Suppressor macrophage treated with lipopolysaccharide for 1 hour (primary cell): ENCODE results near the gene MLLT10.

Experiments
- DNase-seq, 3 donors: peaks; one replicate each; pipeline ENCODE4 v3.0.0-alpha.2; 2020 to 2022

MLLT10 gene

DNA sequence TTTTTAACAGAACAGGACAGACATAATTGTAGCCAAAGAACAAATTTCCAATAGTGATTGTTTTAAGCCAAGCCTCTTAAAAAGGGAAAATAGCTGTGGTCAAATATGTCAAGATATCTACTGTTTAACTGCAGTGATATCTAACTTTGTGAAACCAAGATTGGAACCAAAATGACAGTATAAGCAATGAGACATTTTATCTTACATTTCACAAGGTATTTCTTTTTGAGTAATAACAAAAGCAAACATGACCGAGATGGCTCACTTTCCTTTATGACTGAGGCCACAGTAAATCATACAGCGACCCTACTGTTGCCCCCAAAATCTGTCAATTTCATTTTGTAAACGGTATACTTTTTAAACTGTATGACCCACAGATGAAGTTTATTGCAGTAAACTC lies 215.8 kb downstream of the MLLT10 start:
- no peak for DNase-seq

DNA sequence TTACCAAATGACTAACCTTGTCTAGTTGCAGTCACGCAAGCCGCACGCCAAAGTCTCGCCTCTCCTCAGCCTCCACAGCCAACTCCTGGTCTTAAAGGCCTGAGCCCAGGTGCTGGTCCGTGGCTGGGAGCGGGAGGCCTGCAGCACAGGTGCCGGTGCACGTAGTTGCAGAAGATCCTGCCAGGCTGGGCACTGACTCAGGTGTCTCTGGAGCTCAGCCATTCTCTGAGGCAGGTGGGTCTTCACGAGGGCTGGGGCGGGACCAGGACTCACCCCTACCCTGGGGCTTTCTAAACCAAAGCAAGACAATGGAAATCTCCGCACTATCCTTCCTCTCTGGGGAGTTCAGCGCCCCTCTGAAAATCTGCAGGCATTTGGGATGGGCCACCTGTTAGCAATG lies 216.4 kb downstream of the MLLT10 start:
- DNase-seq, result no peak

DNA sequence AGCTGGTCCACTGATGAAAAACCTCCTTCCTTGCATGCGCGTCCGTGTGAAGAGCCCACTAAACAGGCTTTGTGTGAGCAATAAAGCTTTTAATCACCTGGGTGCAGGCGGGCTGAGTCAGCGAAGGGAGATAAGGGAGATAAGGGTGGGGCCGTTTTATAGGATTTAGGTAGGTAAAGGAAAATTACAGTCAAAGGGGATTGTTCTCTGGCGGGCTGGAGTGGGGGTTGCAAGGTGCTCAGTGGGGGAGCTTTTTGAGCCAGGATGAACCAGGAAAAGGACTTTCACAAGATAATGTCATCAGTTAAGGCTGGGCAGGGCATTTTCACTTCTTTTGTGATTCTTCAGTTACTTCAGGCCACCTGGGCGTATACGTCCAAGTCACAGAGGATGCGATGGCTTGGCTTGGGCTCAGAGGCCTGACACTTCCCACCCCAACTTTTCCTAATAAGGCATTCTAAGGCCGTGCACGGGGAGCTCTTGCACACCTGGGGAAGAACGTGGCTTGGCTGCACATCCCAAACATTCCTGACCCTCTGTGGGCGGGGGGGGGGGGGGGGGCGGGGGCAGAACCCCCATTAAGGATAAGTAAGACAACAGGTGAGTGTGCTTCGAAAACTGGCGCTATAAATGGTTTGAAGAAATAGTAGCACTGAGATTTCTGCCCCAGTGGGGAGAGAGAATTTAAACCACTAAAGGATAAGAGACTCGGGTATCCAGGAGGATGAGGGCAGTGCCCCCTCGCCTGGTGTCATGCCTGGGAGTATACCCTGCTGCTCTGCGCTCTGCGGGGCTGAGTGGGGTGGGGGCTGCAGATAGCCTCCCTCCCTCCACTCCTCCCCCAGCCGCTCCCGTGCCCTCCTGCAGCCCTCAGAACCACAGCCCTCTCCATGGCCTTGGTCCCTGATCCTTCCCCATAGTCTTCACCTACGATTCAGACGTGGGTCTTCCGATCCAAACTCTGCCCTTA lies 217.6 kb downstream of the MLLT10 start:
- no peak for DNase-seq

DNA sequence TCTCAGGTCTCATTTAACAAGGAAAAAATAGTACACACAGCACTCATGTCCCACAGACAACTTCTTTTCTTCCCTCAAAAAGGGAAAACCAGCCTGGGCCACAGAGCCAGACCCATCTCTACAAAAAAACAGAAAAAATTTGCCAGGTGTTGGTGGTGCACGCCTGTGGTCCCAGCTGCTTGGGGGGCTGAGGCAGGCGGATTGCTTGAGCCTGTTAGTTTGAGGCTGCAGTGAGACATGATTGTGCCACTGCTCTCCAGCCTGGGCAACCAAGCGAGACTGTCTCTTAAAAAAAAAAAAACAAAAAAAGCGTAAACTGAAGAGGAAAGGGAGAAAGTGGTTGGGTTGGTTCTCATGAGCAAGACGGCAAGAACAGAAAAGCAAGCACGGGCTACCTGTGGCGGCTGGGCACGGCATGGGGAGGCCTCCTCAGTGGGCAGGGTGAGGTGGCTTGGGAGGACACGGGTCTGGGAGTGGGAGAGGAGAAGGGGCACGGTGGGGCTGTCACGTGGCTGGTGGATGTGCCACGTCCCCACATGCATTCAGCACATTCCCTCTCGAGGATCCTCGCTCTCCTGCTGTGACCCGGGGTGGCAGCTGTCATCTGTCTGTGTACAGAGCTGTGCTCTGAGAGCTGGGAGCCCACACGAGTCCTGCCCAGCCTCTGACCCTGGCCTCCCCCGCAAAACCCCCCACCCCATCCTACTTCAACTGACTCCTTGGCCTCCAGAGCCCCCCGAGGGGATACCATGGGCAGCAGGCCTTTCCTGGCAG lies 219.7 kb downstream of the MLLT10 start:
- DNase-seq, result no peak

DNA sequence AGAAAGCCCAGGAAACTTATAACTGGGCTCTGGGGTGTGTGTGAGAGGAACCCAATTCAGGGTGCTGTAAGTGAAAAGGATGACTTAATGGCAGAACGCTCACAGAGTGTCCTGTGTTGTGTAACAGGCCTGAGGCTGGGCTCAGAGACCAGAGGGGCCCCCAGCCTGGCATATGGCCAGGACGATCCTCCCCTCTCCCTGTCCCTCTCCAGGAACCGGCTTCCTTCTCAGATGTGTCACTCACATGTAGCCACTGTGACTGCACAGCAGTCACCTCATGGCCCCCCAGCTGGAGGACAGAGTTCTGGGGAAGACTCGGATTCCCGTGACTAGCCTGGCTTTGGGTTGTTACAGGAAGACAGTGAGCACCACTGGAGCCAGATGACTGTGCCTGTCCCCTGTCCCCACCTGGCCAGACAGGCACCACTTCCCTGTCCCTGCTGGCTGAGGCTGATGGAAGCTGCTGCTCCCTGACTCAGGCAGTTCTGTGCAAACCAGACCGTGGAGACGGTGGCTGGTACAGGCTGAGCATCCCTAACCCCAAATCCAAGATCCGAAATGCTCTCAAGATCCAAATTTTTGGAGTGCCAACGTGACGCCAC lies 220.5 kb downstream of the MLLT10 start:
- no peak for DNase-seq

DNA sequence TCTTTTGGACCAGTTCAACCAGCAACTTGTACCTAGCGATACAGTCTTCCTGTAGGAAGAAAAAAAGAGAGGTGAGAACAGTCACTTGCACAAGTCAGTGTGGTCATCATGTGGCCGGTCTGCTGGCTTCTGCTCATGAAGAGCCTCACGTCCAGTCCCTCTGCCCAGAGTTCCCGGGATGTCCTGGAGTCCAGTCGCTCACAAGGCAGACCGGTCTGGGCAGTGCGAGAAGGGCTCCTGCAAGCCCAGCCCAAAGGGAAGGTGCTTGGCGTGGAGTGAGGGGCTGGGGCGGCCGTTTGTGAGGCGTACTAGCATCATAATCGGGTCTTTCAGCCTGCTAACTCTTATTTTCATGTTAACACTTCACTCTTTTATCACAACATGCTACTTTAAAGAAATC lies 222.7 kb downstream of the MLLT10 start:
- no peak for DNase-seq

DNA sequence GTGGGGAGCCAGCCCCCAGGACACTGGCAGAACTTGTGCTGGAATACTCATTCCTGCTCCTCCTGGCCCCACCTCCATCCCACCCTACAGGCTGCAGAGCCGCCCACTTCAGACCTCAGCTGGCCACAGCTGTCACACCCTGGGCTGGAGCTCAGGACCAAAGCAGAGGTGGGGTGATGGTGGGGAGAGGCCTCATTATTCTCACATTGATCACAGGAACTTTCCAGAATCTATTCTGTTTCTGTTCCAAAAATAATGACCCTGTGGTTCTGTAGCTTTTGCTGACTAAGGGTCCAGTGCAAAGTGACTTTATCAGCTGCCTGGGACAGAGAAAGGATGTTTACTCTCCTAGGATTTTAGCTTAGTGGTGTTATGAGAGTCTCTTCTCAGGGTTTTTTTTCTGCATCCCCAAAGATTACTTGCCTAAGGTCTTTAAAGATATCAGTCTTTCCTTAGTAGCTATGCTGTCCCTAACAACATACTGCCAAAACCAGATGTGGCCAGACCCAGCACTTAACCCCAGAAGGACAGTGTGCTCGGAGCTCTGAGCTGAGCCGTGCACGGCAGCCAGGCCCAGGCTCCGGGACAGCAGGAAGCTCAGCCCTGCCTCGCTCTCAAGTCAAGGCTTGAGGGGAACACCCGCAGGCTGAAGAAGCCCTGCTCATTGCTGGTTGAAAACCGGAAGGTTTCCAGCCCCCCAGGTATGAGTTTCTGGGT lies 223.3 kb downstream of the MLLT10 start:
- no peak for DNase-seq

DNA sequence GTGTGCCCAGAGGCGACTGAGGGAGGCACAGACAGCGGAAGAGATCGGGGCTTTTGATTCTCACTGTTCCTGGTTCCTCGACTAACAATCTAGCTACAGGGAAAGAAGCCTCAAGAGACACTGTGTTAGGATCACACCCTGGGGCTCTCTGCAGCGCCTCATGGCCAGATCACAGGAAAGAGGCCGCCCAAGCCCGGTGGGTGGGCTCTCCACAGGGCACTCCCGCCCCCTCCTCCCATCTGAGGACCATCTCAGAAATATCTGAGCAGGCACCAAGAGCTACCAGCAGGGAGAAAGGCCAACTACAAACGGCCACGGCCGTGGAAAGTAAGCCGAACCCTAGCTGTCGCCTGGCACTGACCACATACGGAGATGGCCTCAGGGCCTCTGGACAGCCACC lies 224.2 kb downstream of the MLLT10 start:
- no peak for DNase-seq

DNA sequence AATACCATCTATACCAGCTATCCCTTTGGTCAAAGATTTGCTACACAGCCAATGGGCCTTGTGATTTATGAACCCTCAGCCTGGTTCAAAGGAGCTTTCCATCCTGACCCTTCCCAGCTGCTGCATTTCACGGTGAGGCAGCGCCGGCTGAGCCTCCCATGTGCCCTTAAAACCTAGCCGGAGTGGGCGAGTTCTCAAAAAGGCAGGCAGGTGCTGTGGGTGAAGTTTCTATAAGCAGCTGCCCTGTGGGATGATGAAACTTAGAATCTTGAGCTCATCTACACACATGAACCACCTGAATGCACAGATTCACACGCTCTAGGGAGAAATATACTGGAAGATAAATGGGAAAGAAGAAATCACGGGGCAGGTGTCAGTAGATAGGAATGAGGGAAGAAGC lies 224.7 kb downstream of the MLLT10 start:
- no peak for DNase-seq

DNA sequence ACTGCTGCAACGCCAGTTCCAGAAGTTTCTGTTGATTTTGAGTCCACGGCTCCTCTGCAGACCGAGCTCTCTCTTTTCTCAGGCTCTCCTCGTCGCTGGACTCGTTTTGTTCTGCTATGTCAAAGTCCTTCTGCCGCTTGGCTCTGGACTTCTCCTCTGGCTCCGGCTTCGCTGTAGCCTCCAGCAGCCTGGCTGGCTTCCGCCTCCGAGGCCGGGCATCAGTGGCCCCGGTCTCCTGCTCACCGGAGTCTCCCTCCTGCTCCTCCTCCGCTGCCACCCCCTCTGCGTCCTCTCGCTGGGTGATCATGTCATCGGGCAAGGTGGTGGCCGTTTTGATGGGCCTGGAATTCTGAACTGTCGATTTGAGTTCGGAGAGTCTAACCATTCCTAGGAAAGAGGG lies 225.2 kb downstream of the MLLT10 start:
- DNase-seq, result no peak

DNA sequence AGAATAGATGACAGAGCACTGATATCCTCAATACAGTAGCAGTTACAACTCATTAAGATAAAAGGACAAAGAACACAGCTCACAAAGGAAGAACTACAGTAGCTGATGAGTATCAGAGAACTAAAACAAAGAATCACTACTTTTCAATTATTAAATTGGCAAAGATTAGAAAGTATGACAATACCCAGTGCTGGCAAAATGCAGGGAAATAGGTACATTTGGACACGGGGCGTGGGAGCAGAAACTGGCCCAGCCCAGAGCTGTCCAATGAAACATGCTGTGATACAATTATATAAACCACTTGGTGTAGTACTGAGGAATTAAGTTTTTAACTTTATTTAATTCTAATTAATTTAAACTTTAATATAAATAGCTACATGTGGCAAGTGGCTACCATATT lies 226.3 kb downstream of the MLLT10 start:
- DNase-seq, result no peak

DNA sequence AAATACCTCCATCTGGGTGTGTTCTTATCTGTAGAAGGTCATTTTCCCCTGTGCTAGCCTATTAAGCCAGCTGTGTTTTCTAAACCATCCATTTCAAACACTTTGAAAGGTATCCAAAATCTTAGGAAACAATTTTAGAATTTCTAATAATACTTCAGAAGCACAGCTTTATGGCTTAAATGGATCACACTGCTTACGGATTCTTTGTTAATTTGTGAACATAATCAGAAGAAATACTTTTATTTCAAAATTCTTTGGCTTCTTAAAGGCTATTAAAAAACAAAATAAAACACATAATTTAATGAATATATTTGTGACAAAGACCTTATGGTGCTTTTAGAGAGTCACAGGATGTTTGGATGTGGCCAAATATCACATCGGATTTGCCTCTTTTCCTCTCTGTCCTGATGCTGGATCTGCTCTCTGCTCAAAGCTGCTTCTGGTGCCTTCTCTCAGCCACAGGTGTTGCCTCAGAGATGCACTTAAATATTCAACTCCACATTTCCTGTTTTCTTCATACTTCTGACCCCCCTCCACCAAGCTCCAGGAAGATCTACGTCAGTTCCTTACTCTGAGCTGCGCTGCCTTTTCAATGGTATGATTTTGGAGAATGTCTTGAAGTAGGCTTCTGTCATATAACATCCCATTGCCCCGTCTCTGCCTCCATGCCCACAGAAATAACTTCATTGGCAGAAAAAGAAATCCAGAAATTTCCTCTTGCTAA lies 230.6 kb downstream of the MLLT10 start:
- DNase-seq, result no peak

DNA sequence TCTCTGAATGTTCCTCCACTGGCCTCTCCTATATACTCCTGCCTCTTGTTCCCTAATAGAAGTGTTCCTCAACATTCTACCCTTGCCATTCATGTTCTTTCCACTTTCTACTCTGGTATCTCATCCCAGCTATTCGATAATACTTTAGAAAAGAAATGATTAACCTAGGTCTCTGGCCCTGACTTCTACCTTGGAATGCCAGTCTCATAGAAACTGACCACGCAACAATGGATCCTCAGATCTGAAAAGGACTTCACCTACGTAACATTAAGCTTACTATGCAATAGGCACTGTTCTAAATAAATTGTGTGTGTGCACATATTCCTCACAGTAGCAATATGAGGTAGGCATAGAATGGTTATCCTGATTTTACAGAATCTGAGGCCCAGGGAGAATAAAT lies 235.0 kb downstream of the MLLT10 start:
- DNase-seq, result no peak

DNA sequence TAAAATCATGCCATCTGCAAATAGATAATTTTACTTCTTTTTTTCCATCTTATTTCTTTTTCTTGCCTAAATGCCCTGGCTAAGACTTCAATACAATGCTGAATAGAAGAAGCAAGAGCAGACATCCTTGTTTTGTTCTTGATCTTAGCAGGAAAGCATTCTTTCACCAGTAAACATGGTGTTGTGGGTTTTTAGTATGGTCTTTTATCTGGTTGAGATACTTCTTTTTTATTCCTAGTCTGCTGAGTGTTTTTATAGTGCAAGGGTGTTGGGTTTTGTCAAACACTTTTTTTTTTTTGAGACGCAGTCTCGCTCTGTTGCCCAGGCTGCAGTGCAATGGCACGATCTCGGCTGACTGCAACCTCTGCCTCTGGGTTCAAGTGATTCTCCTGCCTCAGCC lies 237.2 kb downstream of the MLLT10 start:
- no peak for DNase-seq

DNA sequence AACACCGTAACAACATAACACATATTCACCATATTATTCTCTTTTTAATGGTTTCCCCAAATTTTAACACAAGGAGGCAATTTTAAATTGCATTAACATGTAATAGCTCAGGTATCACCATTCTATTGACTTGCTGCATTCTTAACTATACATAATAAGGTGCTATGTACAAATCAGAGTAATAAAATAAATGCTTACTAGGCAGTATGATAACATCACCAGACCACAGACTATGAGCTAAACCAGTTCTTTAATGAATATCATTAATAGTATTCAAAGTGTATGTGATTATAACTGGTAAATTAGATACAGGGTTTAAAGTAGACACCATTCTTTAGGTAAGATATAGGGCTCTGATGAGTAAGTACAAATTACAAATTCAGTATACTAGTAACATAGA lies 242.9 kb downstream of the MLLT10 start:
- no peak for DNase-seq

DNA sequence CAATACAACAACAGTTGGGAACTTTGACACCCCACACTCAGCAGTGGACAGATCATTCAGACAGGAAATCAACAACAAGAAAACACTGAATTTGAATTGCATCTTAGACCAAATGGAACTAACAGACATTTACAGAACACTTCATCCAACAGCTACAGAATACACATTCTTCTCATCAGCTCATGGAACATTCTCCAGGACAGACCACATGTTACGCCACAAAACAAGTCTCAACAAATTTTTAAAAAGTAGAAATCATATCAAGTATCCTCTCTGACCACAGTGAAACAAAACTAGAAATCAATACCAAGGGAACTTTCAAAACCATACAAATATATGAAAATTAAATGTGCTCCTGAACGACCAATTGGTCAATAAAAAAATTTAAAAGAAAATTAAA lies 257.2 kb downstream of the MLLT10 start:
- no peak for DNase-seq
